ENCODE results near the gene ZNF195.
"Not testable (repeated sequence)": the region's sequence is repeated elsewhere in the genome, so short reads cannot be mapped to it uniquely, and the experiment has no call there.

The ZNF195 gene

DNA sequence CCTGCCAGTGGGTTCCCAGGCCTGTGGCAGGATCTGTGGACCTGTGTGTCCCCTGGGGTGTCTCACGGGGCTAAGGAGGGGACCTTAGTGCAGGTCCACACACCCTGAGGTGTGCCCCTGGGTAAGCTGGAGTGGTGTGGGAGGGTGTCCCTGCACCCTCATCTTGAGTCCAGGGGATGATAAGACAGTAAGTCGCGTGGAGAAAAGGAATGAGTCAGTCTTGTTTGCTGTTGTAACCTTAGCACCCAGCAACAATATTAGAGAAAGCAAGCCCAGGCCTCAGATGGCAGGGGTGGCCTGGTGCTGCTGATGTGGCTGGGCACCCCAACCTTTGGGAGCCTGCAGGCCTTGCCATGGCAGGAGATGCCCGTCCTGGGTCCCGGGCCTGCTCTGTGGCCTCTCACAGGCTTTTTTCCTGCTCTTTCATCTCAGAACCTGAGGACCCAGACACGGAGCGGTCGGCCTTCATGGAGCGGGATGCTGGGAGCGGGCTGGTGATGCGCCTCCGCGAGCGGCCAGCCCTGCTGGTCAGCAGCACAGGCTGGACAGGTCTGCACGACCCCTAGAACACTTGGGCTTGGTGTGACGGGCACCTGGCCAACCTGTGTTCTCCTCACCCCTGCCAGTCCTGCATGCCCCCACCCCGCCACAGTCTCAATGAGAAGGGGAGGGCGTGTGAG is 23.4 kb upstream of the ZNF195 start:
- not testable (repeated sequence) for DNase-seq (ENCODE audit: low read depth)

DNA sequence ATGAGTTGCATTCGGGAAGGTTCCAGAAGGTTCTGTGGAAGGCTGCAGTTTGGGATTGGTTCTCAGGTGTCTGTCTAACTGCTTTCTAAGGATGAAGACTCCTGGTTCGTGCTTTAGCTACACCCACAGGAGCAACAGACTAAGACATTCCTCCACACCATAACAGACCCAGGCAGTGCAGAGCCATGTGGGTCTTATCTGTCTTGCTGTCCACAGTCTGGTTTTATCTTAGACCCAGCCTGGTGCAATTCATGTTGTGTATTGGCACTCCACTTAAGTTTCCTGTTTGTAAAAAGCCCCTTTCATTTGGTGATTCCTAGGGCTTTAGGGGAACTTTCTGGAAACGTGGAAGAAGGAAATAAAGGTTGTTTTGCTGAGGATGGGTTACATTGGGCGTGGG is 22.1 kb upstream of the ZNF195 start:
- not testable (repeated sequence) for DNase-seq (ENCODE audit: low read depth)

DNA sequence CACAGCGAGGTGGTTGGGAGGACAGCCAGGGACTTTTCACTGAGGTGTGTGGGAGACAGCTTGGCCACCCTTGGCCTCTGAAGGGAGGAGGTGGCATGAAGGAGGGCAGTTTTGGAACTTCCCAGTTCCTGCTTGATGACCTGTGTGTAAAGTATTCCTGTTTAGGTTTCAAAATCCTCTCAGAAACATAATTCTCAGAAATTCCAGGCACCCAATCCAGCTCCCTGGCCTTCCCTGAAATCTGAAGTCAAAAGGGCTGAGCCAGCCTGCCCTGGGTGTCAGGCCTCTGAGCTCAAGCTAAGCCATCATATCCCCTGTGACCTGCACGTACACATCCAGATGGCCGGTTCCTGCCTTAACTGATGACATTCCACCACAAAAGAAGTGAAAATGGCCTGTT is 19.6 kb upstream of the ZNF195 start:
- not testable (repeated sequence) for DNase-seq (ENCODE audit: low read depth)

GRCh38 chr11:3398106-3398505 is 19.2 kb upstream of the ZNF195 start:
- not testable (repeated sequence) for DNase-seq (ENCODE audit: low read depth)

DNA sequence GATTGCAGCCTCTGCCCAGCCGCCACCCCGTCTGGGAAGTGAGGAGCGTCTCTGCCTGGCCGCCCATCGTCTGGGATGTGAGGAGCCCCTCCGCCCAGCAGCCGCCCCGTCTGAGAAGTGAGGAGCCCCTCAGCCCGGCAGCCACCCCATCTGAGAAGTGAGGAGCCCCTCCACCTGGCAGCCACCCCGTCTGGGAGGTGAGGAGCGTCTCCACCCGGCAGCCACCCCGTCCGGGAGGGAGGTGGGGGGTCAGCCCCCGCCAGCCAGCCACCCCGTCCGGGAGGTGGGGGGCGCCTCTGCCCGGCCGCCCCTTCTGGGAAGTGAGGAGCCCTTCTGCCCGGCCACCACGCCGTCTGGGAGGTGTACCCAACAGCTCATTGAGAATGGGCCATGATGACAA is 18.3 kb upstream of the ZNF195 start:
- not testable (repeated sequence) for DNase-seq (ENCODE audit: low read depth)

GRCh38 chr11:3395468-3395867 is 16.5 kb upstream of the ZNF195 start:
- DNase-seq (ENCODE audit: low read depth), result not testable (repeated sequence)

GRCh38 chr11:3394956-3395355 is 16.0 kb upstream of the ZNF195 start:
- not testable (repeated sequence) for DNase-seq (ENCODE audit: low read depth)

GRCh38 chr11:3393450-3393849 is 14.5 kb upstream of the ZNF195 start:
- not testable (repeated sequence) for DNase-seq (ENCODE audit: low read depth)

GRCh38 chr11:3382613-3383285 is 3.8 kb upstream of the ZNF195 start:
- DNase-seq (ENCODE audit: low read depth), result no peak

DNA sequence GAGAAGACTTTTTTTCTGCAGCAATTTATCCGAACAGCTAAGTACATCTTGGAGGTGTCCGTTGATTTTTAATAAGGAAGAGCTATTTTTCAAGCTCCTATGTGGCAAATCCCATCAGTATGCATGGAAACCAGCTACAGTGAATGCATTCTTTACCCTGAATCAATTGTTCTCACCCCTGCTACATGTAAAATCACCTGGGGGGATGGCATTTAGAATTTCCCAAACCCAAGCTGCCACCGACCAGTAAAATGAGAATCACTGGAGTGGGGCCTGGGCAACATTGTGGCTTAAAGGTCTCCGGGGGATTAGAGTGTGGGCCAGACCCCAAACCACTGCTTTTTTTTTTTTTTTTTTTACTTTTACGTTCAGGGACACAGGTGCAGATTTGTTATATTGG is 2.8 kb upstream of the ZNF195 start:
- no peak for DNase-seq (ENCODE audit: low read depth)

- no peak for DNase-seq (ENCODE audit: low read depth)
Measured at GRCh38 chr11:3380706-3381545, 2.0 kb upstream of the ZNF195 start.

GRCh38 chr11:3375552-3375951 is 3.4 kb downstream of the ZNF195 start:
- no peak for DNase-seq (ENCODE audit: low read depth)

GRCh38 chr11:3370311-3370870 is 8.6 kb downstream of the ZNF195 start:
- no peak for DNase-seq (ENCODE audit: low read depth)

DNA sequence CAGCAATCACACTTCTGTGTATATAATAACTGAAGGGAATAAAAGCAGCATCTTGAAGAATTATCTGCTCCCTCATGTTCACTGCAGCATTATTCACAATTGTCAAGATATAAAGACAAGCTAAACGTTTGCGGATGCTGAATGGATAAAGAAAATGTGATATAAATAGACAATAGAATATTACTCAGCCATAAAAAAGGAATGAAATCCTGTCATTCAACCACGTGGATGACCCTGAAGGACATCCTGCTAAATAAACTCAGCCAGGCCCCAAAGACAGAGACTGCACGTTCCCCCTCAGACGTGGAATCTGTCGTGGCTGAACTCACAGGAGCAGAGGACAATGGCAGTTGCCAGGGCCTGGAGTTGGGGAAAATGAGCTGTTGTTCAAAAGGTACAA is 9.6 kb downstream of the ZNF195 start:
- DNase-seq (ENCODE audit: low read depth), result no peak

- no peak for DNase-seq (ENCODE audit: low read depth)
Measured at GRCh38 chr11:3368199-3368598, 10.7 kb downstream of the ZNF195 start.

- DNase-seq (ENCODE audit: low read depth), result no peak
Measured at GRCh38 chr11:3367221-3367620, 11.7 kb downstream of the ZNF195 start.

DNA sequence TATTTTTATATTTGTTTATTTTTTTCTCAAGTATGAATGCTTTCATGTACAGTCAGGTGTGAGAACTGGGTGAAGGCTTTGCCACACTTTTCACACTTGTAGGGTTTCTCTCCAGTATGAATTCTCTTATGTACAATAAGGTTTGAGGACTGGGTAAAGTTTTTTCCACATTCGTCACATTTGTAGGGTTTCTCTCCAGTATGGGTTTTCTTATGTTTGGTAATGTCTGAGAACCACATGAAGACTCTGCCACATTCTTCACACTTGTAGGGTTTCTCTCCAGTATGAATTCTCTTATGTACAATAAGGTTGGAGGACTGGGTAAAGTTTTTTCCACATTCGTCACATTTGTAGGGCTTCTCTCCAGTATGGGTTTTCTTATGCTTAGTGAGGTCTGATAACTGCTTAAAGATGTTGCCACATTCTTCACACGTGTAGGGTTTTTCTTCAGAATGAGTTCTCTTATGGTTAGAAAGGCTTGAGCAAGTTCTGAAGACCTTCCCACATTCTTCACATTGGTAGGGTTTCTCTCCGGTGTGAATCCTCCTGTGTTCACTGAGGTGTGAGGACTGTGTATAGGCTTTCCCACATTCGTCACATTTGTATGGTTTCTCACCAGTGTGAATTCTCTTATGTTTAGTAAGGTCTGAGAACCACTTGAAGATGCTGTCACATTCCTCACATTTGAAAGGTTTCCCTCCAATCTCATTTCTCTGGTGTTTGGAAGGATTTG is 19.7 kb downstream of the ZNF195 start:
- no peak for DNase-seq (ENCODE audit: low read depth)

DNA sequence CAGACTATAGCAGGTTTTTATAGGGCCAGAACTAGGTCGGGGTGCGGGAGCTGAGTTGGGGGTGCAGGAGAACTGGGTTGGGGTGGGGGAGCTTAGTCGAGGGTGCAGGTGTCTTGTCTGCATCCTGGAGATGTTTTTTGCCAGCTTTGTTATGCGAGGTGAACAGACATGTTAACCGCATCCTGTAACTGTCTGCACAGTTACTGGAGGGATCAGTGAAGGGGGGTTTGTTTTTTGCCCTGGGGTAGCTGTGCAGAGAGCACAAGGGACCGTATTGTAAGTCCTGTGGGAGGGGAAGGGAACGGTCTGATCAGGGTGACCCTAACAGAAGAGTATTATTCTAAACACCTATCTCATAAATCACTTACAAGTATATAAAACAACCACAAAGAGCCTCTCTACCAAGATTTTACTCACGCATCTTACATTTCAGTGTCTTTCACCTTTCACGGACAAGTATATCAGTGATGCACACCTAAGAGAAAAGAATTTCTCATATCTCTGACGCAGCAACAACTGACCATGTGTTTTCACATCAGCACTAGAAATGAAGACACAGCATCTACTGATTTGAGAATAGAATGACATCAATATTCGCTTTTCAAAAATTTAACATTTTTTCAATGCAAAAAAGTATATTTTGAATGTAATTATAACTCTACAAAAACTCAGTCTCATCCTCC is 20.8 kb downstream of the ZNF195 start:
- DNase-seq (ENCODE audit: low read depth), result no peak

DNA sequence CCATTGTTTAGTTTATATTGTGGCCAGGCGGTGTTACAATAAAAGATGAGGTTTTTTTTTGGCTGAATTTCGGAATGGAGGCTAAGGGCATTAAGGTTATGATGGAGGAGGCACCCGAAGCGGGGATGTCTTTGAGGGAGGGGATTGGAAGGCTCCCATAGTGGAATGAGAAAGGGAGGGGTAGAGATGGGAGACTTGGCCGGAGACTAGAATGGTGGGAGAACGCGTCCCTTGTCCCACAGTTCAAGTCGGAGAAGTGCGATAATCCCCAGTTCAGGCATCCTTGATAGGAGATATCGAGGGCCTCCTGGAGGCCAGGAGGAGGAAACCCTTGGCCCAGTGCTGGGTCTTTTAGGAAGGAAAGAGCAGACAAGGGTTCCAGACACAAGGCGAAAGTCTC is 21.6 kb downstream of the ZNF195 start:
- no peak for DNase-seq (ENCODE audit: low read depth)

- DNase-seq (ENCODE audit: low read depth), result no peak
Measured at GRCh38 chr11:3356858-3357257, 22.1 kb downstream of the ZNF195 start.

DNA sequence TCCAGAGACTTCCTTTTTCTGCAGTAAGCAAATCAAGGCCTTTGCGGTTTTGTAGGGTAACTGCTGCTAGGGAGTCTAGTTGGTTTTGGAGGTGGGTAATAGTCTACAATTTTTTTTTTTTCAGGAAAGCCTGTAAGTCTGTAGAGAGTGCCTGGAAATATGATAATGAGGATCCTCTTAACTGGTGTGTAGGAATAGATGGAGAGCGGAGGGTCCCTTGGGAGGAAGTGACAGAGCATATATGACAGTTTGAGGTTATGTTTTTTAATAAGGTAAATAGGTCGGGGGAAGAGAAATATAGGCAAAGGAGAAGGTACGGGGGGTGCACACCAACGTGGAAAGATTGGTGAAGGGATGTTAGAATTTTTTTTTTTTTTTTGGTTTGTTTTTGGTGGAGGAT is 25.9 kb downstream of the ZNF195 start:
- no peak for DNase-seq (ENCODE audit: low read depth)

All from stimulated activated CD4-positive, alpha-beta T cell treated with anti-CD3 and anti-CD28 coated beads, Interleukin-2, amount 100 ng/mL, for 4 hours (primary cell).